CD8-positive, alpha-beta memory T cell (primary cell): ENCODE measurements around the gene PRKD1. TPM values are rescaled to one million over a fixed set of nuclear protein-coding genes. Genes with fewer than 3 reads are reported as not detected.
"Not testable (repeated sequence)": the region's sequence is repeated elsewhere in the genome, so short reads cannot be mapped to it uniquely, and the experiment has no call there.

Experiments
- CTCF ChIA-PET: fragments of 350-600 bp; sonication (Branson Sonifier 250); formaldehyde crosslinking; loops from one replicate; lab custom pipeline; 2021; ENCODE audit warnings: antibody characterized with exemption; lab: Charles Lee
- POLR2A ChIA-PET: fragments of 350-600 bp; sonication (Branson Sonifier 250); formaldehyde crosslinking; loops from one replicate; lab custom pipeline; 2021; ENCODE audit warnings: antibody characterized with exemption; lab: Charles Lee
- DNase-seq, 5 donors: peaks; one replicate each; pipeline versions ENCODE4 v3.0.0 to v3.0.0-alpha.2; 2020 to 2022; ENCODE audit warnings: mixed read lengths in 1 of 5
- H3K27ac ChIP-seq: one replicate; pipeline ENCODE4 v1.7.0; 2013; ENCODE audit warnings: low read depth, mild to moderate bottlenecking, low read length, moderate library complexity
- H3K27me3 ChIP-seq: 2 replicates; pipeline ENCODE4 v1.7.0; 2013; ENCODE audit warnings: low read length, mild to moderate bottlenecking; ENCODE audit not compliant: insufficient read depth, poor library complexity, severe bottlenecking
- H3K36me3 ChIP-seq: 2 replicates; pipeline ENCODE4 v1.7.0; 2013; ENCODE audit warnings: mild to moderate bottlenecking, low read length, moderate library complexity; ENCODE audit not compliant: insufficient read depth
- H3K4me1 ChIP-seq: 2 replicates; pipeline ENCODE4 v1.7.0; 2013; ENCODE audit warnings: mild to moderate bottlenecking, low read length, moderate library complexity; ENCODE audit not compliant: insufficient read depth
- H3K4me3 ChIP-seq: 2 replicates; pipeline ENCODE4 v1.7.0; 2013; ENCODE audit warnings: mild to moderate bottlenecking, low read length
- H3K9me3 ChIP-seq: 2 replicates; pipeline ENCODE4 v1.7.0; 2013; ENCODE audit warnings: mild to moderate bottlenecking, low read length
- H3K27ac Mint-ChIP-seq, 8 donors: one replicate each; pipeline ENCODE4 v1.8.0; 2020 to 2021; ENCODE audit warnings: mixed read lengths in 8 of 8, mild to moderate bottlenecking in 6 of 8, inconsistent platforms in 3 of 8, moderate library complexity in 3 of 8
- H3K27me3 Mint-ChIP-seq, 2 donors: one replicate each; pipeline ENCODE4 v1.8.0; 2020 to 2021; ENCODE audit warnings: mixed read lengths in 2 of 2, mild to moderate bottlenecking in 1 of 2, moderate library complexity in 1 of 2
- H3K36me3 Mint-ChIP-seq, 3 donors: one replicate each; pipeline ENCODE4 v1.8.0; 2020 to 2021; ENCODE audit warnings: mixed read lengths in 3 of 3, inconsistent platforms in 1 of 3, mild to moderate bottlenecking in 1 of 3
- H3K4me1 Mint-ChIP-seq, 3 donors: one replicate each; pipeline ENCODE4 v1.8.0; 2020 to 2021; ENCODE audit warnings: mixed read lengths in 3 of 3, inconsistent platforms in 1 of 3, mild to moderate bottlenecking in 1 of 3
- H3K4me3 Mint-ChIP-seq, 7 donors: one replicate each; pipeline ENCODE4 v1.8.0; 2020 to 2021; ENCODE audit warnings: mixed read lengths in 7 of 7, mild to moderate bottlenecking in 6 of 7, moderate library complexity in 4 of 7, inconsistent platforms in 2 of 7
- H3K9me3 Mint-ChIP-seq, 5 donors: one replicate each; pipeline ENCODE4 v1.8.0; 2020 to 2022; ENCODE audit warnings: mixed read lengths in 5 of 5, mild to moderate bottlenecking in 3 of 5, moderate library complexity in 2 of 5, inconsistent platforms in 1 of 5
- polyA plus RNA-seq: library from polyadenylated mRNA; unstranded; fragments of 300-500 nt; fragmentation: Illumina TruSeq; gene quantifications from one replicate; pipeline ENCODE4 v1.2.3, GENCODE V29; 2021
- total RNA-seq, 2 experiments: library from RNA; stranded (reverse); gene quantifications; one replicate each; pipeline ENCODE4 v1.2.3, GENCODE V29; 2021

Gene PRKD1
- total and polyA plus RNA-seq, 3 experiments from 2014 or later, result not detected

- Mint-ChIP-seq H3K27ac (no peak overlapping the region), H3K9me3 (peaks cover 4 to 25% (median 14%) of the 10 kb centered on the region in 5 donors), H3K36me3 (no peaks in the 10 kb centered on the region), H3K27me3 (no peaks in the 10 kb centered on the region), H3K4me1 (no peaks in the 10 kb centered on the region), H3K4me3 (no peak overlapping the region)
- Histone ChIP-seq H3K9me3 (no peaks in the 10 kb centered on the region), H3K27ac (no peak overlapping the region), H3K27me3 (no peaks in the 10 kb centered on the region), H3K4me1 (no peaks in the 10 kb centered on the region), H3K4me3 (no peak overlapping the region), H3K36me3 (no peaks in the 10 kb centered on the region)
- ChIA-PET CTCF (no interaction called here), POLR2A (no interaction called here)
- DNase-seq, result no peak
Observed at GRCh38 chr14:29721586-29721985, 206.1 kb downstream of the PRKD1 start.

- Mint-ChIP-seq H3K27ac (no peak overlapping the region), H3K4me1 (no peaks in the 10 kb centered on the region), H3K9me3 (peaks cover 7 to 19% (median 11%) of the 10 kb centered on the region in 5 donors), H3K27me3 (no peaks in the 10 kb centered on the region), H3K4me3 (no peak overlapping the region), H3K36me3 (no peaks in the 10 kb centered on the region)
- Histone ChIP-seq H3K9me3 (no peaks in the 10 kb centered on the region), H3K4me3 (no peak overlapping the region), H3K4me1 (no peaks in the 10 kb centered on the region), H3K27me3 (no peaks in the 10 kb centered on the region), H3K36me3 (no peaks in the 10 kb centered on the region), H3K27ac (no peak overlapping the region)
- ChIA-PET POLR2A (no interaction called here), CTCF (no interaction called here)
- no peak for DNase-seq
Observed at GRCh38 chr14:29717901-29718300, 209.7 kb downstream of the PRKD1 start.

GRCh38 chr14:29716150-29716549, 211.5 kb downstream of the PRKD1 start:
- Mint-ChIP-seq H3K36me3 (no peaks in the 10 kb centered on the region), H3K9me3 (peaks cover 7 to 22% (median 7%) of the 10 kb centered on the region in 5 donors), H3K27me3 (no peaks in the 10 kb centered on the region), H3K27ac (no peak overlapping the region), H3K4me1 (no peaks in the 10 kb centered on the region), H3K4me3 (no peak overlapping the region)
- no peak for DNase-seq
- H3K36me3 ChIP-seq, result no peaks in the 10 kb centered on the region
- CTCF ChIA-PET, result no interaction called here
- no peaks in the 10 kb centered on the region for H3K4me1 ChIP-seq
- no peaks in the 10 kb centered on the region for H3K9me3 ChIP-seq
- H3K27ac ChIP-seq, result no peak overlapping the region
- POLR2A ChIA-PET, result no interaction called here
- H3K27me3 ChIP-seq, result no peaks in the 10 kb centered on the region
- no peak overlapping the region for H3K4me3 ChIP-seq

- no peaks in the 10 kb centered on the region for H3K4me1 Mint-ChIP-seq
- Histone ChIP-seq H3K4me3 (no peak overlapping the region), H3K9me3 (no peaks in the 10 kb centered on the region), H3K36me3 (no peaks in the 10 kb centered on the region), H3K27me3 (no peaks in the 10 kb centered on the region), H3K27ac (no peak overlapping the region), H3K4me1 (no peaks in the 10 kb centered on the region)
- ChIA-PET POLR2A (no interaction called here), CTCF (no interaction called here)
- no peak overlapping the region for H3K4me3 Mint-ChIP-seq
- no peak overlapping the region for H3K27ac Mint-ChIP-seq
- no peaks in the 10 kb centered on the region for H3K36me3 Mint-ChIP-seq
- no peaks in the 10 kb centered on the region for H3K27me3 Mint-ChIP-seq
- no peak for DNase-seq
- H3K9me3 Mint-ChIP-seq, result peaks cover 4 to 17% (median 12%) of the 10 kb centered on the region in 5 donors
Observed at GRCh38 chr14:29712601-29713000, 215.0 kb downstream of the PRKD1 start.

GRCh38 chr14:29710015-29710414, 217.6 kb downstream of the PRKD1 start:
- H3K4me3 Mint-ChIP-seq, result no peak overlapping the region

GRCh38 chr14:29709490-29709889, 218.2 kb downstream of the PRKD1 start:
- POLR2A ChIA-PET, result no interaction called here
- no peak overlapping the region for H3K27ac Mint-ChIP-seq

More at GRCh38 chr14:29710015-29710414, 217.6 kb downstream of the PRKD1 start:
- no peak overlapping the region for H3K27ac Mint-ChIP-seq
- no peaks in the 10 kb centered on the region for H3K4me1 Mint-ChIP-seq
- H3K4me1 ChIP-seq, result no peaks in the 10 kb centered on the region
- no peak overlapping the region for H3K4me3 ChIP-seq
- no peak overlapping the region for H3K27ac ChIP-seq
- H3K9me3 ChIP-seq, result no peaks in the 10 kb centered on the region
- ChIA-PET CTCF (no interaction called here), POLR2A (no interaction called here)
- no peaks in the 10 kb centered on the region for H3K27me3 ChIP-seq
- peaks cover 5 to 18% (median 12%) of the 10 kb centered on the region in 5 donors for H3K9me3 Mint-ChIP-seq
- no peaks in the 10 kb centered on the region for H3K27me3 Mint-ChIP-seq
- no peaks in the 10 kb centered on the region for H3K36me3 ChIP-seq
- H3K36me3 Mint-ChIP-seq, result no peaks in the 10 kb centered on the region
- no peak for DNase-seq

GRCh38 chr14:29706700-29707099, 220.9 kb downstream of the PRKD1 start:
- H3K9me3 Mint-ChIP-seq, result peaks cover 5 to 29% (median 12%) of the 10 kb centered on the region in 5 donors
- Histone ChIP-seq H3K36me3 (no peaks in the 10 kb centered on the region), H3K9me3 (no peaks in the 10 kb centered on the region), H3K4me1 (no peaks in the 10 kb centered on the region), H3K4me3 (no peak overlapping the region), H3K27me3 (no peaks in the 10 kb centered on the region), H3K27ac (no peak overlapping the region)
- POLR2A ChIA-PET, result no interaction called here
- DNase-seq, result no peak
- no peaks in the 10 kb centered on the region for H3K27me3 Mint-ChIP-seq
- CTCF ChIA-PET, result no interaction called here
- H3K36me3 Mint-ChIP-seq, result no peaks in the 10 kb centered on the region
- H3K4me3 Mint-ChIP-seq, result no peak overlapping the region
- no peaks in the 10 kb centered on the region for H3K4me1 Mint-ChIP-seq
- H3K27ac Mint-ChIP-seq, result no peak overlapping the region

More at GRCh38 chr14:29709490-29709889, 218.2 kb downstream of the PRKD1 start:
- Mint-ChIP-seq H3K27me3 (no peaks in the 10 kb centered on the region), H3K9me3 (peaks cover 5 to 18% (median 9%) of the 10 kb centered on the region in 5 donors), H3K36me3 (no peaks in the 10 kb centered on the region), H3K4me3 (no peak overlapping the region), H3K4me1 (no peaks in the 10 kb centered on the region)
- Histone ChIP-seq H3K4me3 (no peak overlapping the region), H3K27ac (no peak overlapping the region), H3K36me3 (no peaks in the 10 kb centered on the region), H3K4me1 (no peaks in the 10 kb centered on the region), H3K9me3 (no peaks in the 10 kb centered on the region), H3K27me3 (no peaks in the 10 kb centered on the region)
- no peak for DNase-seq
- CTCF ChIA-PET, result no interaction called here

GRCh38 chr14:29705801-29706200, 221.8 kb downstream of the PRKD1 start:
- Histone ChIP-seq H3K4me1 (no peaks in the 10 kb centered on the region), H3K27me3 (no peaks in the 10 kb centered on the region), H3K36me3 (no peaks in the 10 kb centered on the region), H3K4me3 (no peak overlapping the region), H3K9me3 (no peaks in the 10 kb centered on the region), H3K27ac (no peak overlapping the region)
- no peaks in the 10 kb centered on the region for H3K27me3 Mint-ChIP-seq
- ChIA-PET POLR2A (no interaction called here), CTCF (no interaction called here)
- no peak overlapping the region for H3K27ac Mint-ChIP-seq
- no peak for DNase-seq
- no peaks in the 10 kb centered on the region for H3K36me3 Mint-ChIP-seq
- peaks cover 5 to 34% (median 14%) of the 10 kb centered on the region in 5 donors for H3K9me3 Mint-ChIP-seq
- H3K4me1 Mint-ChIP-seq, result no peaks in the 10 kb centered on the region
- H3K4me3 Mint-ChIP-seq, result no peak overlapping the region

- H3K4me3 ChIP-seq, H3K36me3 ChIP-seq, CTCF ChIA-PET, H3K27ac ChIP-seq, H3K9me3 ChIP-seq, H3K4me1 Mint-ChIP-seq, H3K27me3 Mint-ChIP-seq, H3K27ac Mint-ChIP-seq, POLR2A ChIA-PET, H3K4me3 Mint-ChIP-seq, H3K27me3 ChIP-seq, DNase-seq, H3K36me3 Mint-ChIP-seq, H3K4me1 ChIP-seq: not testable (repeated sequence)
- H3K9me3 Mint-ChIP-seq, result peaks cover 4 to 33% (median 28%) of the 10 kb centered on the region in 5 donors
Observed at GRCh38 chr14:29689597-29689996, 238.1 kb downstream of the PRKD1 start.
